ENCODE results near the gene CYP3A4. TPM values are rescaled to one million over a fixed set of nuclear protein-coding genes. Genes with fewer than 3 reads are reported as not detected.
A peak's percentile ranks its signal among the peaks of the same experiment; 100 is the strongest.

CYP3A4 gene
- total and polyA plus RNA-seq, 9 of the 15 experiments (the other 6 are each of a cell fraction or from before 2014, with no cell fraction given): 0.07 to 0.08 TPM; not detected in 7

DNA sequence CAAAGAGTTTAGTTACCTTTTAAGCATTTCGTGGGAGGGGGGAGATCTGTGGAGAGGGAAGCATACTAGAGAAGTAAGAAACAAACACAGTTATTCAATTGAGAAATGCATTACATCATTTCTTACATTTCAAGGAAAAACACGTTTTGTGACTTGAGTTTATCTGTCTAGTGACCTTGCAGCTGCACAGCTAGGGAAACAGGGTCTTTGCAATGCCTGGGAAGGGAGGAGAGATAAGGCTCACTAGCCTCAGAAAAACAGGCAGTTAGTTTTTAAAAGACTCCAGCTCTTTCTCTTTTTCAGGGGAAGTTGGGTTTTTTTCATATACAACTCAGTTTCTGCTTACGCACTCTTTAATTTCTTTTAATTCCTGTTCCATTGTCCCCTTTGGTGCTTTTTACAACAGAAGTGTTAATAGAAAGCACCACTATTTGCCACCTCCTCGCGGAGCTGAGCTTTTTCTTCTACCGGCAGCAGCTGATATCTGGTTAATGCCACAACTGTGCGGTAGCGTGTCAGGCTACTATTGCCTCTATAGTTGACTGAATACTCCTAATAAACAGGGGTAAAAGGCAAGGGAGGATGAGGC lies 49.4 kb upstream of the CYP3A4 start (continued):
- TF ChIP-seq GTF2B (IDR thresholded peaks at IDR 0.05; ENCODE audit: extremely low read depth, insufficient read length) (no peak), POLR2G (IDR thresholded peaks at IDR 0.05; ENCODE audit: low read depth, low read length) (no peak), NR2F6 (CRISPR knock-in tag; IDR thresholded peaks at IDR 0.05) (no peak), PURB (CRISPR knock-in tag; IDR thresholded peaks at IDR 0.05; ENCODE audit: low read depth) (no peak), ZNF444 (CRISPR knock-in tag; IDR thresholded peaks at IDR 0.05) (no peak), ZNF79 (CRISPR knock-in tag; IDR thresholded peaks at IDR 0.05; ENCODE audit: low read depth) (no peak), FOXK2 (conservative IDR thresholded peaks at IDR 0.05 in 1 of 2, IDR thresholded peaks at IDR 0.05 in 1 of 2; ENCODE audit: low read depth in 2 of 2) (peak; percentile 90 to 93), TCF7 (IDR thresholded peaks at IDR 0.05; ENCODE audit: borderline replicate concordance) (no peak), RBBP5 (IDR thresholded peaks at IDR 0.05; ENCODE audit: borderline replicate concordance, insufficient read depth, low read length, poor library complexity, severe bottlenecking) (peak; percentile 61), EP300 (IDR thresholded peaks at IDR 0.05; ENCODE audit: low read length) (peak; percentile 98), SIN3A (IDR thresholded peaks at IDR 0.05; ENCODE audit: borderline replicate concordance in 2 of 2, control insufficient read depth in 1 of 2, low read depth in 2 of 2, low read length in 2 of 2) (no peak), SIN3B (IDR thresholded peaks at IDR 0.05; ENCODE audit: low read depth) (no peak), CHCHD3 (CRISPR knock-in tag; IDR thresholded peaks at IDR 0.05) (no peak), TCFL5 (CRISPR knock-in tag; conservative IDR thresholded peaks at IDR 0.05) (no peak), TARDBP (IDR thresholded peaks at IDR 0.05) (peak; percentile 51; the same call in 1 of the 2 replicates), HNRNPLL (IDR thresholded peaks at IDR 0.05; ENCODE audit: low read depth, low read length, poor library complexity, severe bottlenecking) (no peak), SREBF2 (CRISPR knock-in tag; IDR thresholded peaks at IDR 0.05) (no peak), BCOR (IDR thresholded peaks at IDR 0.05) (peak; percentile 81), NFIC (IDR thresholded peaks at IDR 0.05) (peak; percentile 90), NCOA2 (IDR thresholded peaks at IDR 0.05; ENCODE audit: partially characterized antibody in 2 of 2) (peak; percentile 42 to 47), TGIF2 (CRISPR knock-in tag; IDR thresholded peaks at IDR 0.05) (no peak), PPARD (CRISPR knock-in tag; IDR thresholded peaks at IDR 0.05) (no peak), NFATC3 (IDR thresholded peaks at IDR 0.05) (0 out of 2 replicates have a peak, but pooled peaks have one; percentile 72), SLC30A9 (CRISPR knock-in tag; IDR thresholded peaks at IDR 0.05) (no peak), SMARCA4 (IDR thresholded peaks at IDR 0.05) (peak; percentile 98), MAFF (IDR thresholded peaks at IDR 0.05; ENCODE audit: low read length) (no peak; the same call in 1 of the 2 replicates), ZNF584 (CRISPR knock-in tag; IDR thresholded peaks at IDR 0.05; ENCODE audit: low read depth) (peak; percentile 76), ZNF239 (CRISPR knock-in tag; IDR thresholded peaks at IDR 0.05) (no peak)
- TF ChIP-seq, protein P1, sequence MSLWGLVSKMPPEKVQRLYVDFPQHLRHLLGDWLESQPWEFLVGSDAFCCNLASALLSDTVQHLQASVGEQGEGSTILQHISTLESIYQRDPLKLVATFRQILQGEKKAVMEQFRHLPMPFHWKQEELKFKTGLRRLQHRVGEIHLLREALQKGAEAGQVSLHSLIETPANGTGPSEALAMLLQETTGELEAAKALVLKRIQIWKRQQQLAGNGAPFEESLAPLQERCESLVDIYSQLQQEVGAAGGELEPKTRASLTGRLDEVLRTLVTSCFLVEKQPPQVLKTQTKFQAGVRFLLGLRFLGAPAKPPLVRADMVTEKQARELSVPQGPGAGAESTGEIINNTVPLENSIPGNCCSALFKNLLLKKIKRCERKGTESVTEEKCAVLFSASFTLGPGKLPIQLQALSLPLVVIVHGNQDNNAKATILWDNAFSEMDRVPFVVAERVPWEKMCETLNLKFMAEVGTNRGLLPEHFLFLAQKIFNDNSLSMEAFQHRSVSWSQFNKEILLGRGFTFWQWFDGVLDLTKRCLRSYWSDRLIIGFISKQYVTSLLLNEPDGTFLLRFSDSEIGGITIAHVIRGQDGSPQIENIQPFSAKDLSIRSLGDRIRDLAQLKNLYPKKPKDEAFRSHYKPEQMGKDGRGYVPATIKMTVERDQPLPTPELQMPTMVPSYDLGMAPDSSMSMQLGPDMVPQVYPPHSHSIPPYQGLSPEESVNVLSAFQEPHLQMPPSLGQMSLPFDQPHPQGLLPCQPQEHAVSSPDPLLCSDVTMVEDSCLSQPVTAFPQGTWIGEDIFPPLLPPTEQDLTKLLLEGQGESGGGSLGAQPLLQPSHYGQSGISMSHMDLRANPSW (CRISPR knock-in tag; IDR thresholded peaks at IDR 0.05): 0 out of 2 replicates have a peak, but pooled peaks have one; percentile 42

Data from K562 (cell line).